ENCODE measurements around the gene CYSLTR2. TPM values are rescaled to one million over a fixed set of nuclear protein-coding genes. Genes with fewer than 3 reads are reported as not detected.

The CYSLTR2 gene
- total and polyA plus RNA-seq, 2 of the 8 experiments (the other 6 are each of a cell fraction or from before 2014, with no cell fraction given): not detected

DNA sequence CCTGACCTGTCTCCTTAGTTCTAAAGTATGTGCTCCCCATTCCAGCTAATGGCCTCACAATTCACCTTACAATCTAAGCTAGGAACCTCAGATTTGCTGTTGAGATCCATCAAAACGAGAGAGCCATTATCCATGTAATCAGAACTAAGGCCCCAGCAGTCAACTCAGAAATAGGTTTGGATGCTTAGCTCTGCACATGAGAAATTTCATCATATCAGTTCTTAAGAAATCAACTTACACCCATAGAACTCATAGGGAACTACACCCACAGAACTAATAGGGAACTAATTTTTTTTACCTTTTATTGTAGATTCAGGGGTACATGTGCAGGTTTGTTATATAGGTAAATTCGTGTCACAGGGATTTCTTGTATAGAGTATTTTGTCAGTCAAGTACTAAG lies 28.7 kb downstream of the CYSLTR2 start (continued):
- TF ChIP-seq, protein P1, sequence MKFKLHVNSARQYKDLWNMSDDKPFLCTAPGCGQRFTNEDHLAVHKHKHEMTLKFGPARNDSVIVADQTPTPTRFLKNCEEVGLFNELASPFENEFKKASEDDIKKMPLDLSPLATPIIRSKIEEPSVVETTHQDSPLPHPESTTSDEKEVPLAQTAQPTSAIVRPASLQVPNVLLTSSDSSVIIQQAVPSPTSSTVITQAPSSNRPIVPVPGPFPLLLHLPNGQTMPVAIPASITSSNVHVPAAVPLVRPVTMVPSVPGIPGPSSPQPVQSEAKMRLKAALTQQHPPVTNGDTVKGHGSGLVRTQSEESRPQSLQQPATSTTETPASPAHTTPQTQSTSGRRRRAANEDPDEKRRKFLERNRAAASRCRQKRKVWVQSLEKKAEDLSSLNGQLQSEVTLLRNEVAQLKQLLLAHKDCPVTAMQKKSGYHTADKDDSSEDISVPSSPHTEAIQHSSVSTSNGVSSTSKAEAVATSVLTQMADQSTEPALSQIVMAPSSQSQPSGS (IDR thresholded peaks at IDR 0.05; ENCODE audit: low read length): no peak
- TF ChIP-seq KDM5A (IDR thresholded peaks at IDR 0.05; ENCODE audit: low read length): no peak
- TF ChIP-seq TAF7 (optimal IDR thresholded peaks at IDR 0.05; ENCODE audit: borderline replicate concordance, low read depth, low read length): no peak
- TF ChIP-seq EP300 (IDR thresholded peaks at IDR 0.05; ENCODE audit: borderline replicate concordance in 1 of 2, low read depth in 2 of 2, low read length in 2 of 2): no peak
- no peak for TF ChIP-seq RXRA (IDR thresholded peaks at IDR 0.05; ENCODE audit: insufficient read depth, low read depth, low read length)
- TF ChIP-seq, protein P2, sequence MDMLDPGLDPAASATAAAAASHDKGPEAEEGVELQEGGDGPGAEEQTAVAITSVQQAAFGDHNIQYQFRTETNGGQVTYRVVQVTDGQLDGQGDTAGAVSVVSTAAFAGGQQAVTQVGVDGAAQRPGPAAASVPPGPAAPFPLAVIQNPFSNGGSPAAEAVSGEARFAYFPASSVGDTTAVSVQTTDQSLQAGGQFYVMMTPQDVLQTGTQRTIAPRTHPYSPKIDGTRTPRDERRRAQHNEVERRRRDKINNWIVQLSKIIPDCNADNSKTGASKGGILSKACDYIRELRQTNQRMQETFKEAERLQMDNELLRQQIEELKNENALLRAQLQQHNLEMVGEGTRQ (IDR thresholded peaks at IDR 0.05; ENCODE audit: low read length): no peak
- no peak for TF ChIP-seq CTBP2 (IDR thresholded peaks at IDR 0.05; ENCODE audit: borderline replicate concordance, insufficient read depth, insufficient read length, low read length)
- TF ChIP-seq, protein P3, sequence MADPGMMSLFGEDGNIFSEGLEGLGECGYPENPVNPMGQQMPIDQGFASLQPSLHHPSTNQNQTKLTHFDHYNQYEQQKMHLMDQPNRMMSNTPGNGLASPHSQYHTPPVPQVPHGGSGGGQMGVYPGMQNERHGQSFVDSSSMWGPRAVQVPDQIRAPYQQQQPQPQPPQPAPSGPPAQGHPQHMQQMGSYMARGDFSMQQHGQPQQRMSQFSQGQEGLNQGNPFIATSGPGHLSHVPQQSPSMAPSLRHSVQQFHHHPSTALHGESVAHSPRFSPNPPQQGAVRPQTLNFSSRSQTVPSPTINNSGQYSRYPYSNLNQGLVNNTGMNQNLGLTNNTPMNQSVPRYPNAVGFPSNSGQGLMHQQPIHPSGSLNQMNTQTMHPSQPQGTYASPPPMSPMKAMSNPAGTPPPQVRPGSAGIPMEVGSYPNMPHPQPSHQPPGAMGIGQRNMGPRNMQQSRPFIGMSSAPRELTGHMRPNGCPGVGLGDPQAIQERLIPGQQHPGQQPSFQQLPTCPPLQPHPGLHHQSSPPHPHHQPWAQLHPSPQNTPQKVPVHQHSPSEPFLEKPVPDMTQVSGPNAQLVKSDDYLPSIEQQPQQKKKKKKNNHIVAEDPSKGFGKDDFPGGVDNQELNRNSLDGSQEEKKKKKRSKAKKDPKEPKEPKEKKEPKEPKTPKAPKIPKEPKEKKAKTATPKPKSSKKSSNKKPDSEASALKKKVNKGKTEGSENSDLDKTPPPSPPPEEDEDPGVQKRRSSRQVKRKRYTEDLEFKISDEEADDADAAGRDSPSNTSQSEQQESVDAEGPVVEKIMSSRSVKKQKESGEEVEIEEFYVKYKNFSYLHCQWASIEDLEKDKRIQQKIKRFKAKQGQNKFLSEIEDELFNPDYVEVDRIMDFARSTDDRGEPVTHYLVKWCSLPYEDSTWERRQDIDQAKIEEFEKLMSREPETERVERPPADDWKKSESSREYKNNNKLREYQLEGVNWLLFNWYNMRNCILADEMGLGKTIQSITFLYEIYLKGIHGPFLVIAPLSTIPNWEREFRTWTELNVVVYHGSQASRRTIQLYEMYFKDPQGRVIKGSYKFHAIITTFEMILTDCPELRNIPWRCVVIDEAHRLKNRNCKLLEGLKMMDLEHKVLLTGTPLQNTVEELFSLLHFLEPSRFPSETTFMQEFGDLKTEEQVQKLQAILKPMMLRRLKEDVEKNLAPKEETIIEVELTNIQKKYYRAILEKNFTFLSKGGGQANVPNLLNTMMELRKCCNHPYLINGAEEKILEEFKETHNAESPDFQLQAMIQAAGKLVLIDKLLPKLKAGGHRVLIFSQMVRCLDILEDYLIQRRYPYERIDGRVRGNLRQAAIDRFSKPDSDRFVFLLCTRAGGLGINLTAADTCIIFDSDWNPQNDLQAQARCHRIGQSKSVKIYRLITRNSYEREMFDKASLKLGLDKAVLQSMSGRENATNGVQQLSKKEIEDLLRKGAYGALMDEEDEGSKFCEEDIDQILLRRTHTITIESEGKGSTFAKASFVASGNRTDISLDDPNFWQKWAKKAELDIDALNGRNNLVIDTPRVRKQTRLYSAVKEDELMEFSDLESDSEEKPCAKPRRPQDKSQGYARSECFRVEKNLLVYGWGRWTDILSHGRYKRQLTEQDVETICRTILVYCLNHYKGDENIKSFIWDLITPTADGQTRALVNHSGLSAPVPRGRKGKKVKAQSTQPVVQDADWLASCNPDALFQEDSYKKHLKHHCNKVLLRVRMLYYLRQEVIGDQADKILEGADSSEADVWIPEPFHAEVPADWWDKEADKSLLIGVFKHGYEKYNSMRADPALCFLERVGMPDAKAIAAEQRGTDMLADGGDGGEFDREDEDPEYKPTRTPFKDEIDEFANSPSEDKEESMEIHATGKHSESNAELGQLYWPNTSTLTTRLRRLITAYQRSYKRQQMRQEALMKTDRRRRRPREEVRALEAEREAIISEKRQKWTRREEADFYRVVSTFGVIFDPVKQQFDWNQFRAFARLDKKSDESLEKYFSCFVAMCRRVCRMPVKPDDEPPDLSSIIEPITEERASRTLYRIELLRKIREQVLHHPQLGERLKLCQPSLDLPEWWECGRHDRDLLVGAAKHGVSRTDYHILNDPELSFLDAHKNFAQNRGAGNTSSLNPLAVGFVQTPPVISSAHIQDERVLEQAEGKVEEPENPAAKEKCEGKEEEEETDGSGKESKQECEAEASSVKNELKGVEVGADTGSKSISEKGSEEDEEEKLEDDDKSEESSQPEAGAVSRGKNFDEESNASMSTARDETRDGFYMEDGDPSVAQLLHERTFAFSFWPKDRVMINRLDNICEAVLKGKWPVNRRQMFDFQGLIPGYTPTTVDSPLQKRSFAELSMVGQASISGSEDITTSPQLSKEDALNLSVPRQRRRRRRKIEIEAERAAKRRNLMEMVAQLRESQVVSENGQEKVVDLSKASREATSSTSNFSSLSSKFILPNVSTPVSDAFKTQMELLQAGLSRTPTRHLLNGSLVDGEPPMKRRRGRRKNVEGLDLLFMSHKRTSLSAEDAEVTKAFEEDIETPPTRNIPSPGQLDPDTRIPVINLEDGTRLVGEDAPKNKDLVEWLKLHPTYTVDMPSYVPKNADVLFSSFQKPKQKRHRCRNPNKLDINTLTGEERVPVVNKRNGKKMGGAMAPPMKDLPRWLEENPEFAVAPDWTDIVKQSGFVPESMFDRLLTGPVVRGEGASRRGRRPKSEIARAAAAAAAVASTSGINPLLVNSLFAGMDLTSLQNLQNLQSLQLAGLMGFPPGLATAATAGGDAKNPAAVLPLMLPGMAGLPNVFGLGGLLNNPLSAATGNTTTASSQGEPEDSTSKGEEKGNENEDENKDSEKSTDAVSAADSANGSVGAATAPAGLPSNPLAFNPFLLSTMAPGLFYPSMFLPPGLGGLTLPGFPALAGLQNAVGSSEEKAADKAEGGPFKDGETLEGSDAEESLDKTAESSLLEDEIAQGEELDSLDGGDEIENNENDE (IDR thresholded peaks at IDR 0.05; ENCODE audit: insufficient replicate concordance, low read length): no peak
